NCI-H345 treated with DMSO at 0.1 percent for 48 hours (cell line): Measurements from ENCODE around the gene EPHA2.
A peak's percentile ranks its signal among the peaks of the same experiment; 100 is the strongest.

Experiments
- DNase-seq: peaks from one replicate; lab custom pipeline; 2025; ENCODE audit not compliant: unreplicated experiment; lab: John Stamatoyannopoulos, UW

The EPHA2 gene

GRCh38 chr1:16151196-16151994 lies 4.5 kb downstream of the EPHA2 start:
- DNase-seq, result no peak

- no peak for DNase-seq
Measured at GRCh38 chr1:16150508-16150907, 5.4 kb downstream of the EPHA2 start.

- no peak for DNase-seq
Measured at GRCh38 chr1:16149702-16150488, 6.0 kb downstream of the EPHA2 start.

- DNase-seq, result no peak
Measured at GRCh38 chr1:16149146-16149545, 6.7 kb downstream of the EPHA2 start.

- DNase-seq, result no peak
Measured at GRCh38 chr1:16148329-16149092, 7.4 kb downstream of the EPHA2 start.

- no peak for DNase-seq
Measured at GRCh38 chr1:16147156-16147926, 8.5 kb downstream of the EPHA2 start.

GRCh38 chr1:16146279-16147155 lies 9.4 kb downstream of the EPHA2 start:
- DNase-seq, result no peak

- DNase-seq, result no peak
Measured at GRCh38 chr1:16145662-16146278, 10.1 kb downstream of the EPHA2 start.

GRCh38 chr1:16145030-16145661 lies 10.7 kb downstream of the EPHA2 start:
- peak; percentile 24 for DNase-seq

GRCh38 chr1:16144325-16145029 lies 11.4 kb downstream of the EPHA2 start:
- DNase-seq, result no peak

- no peak for DNase-seq
Measured at GRCh38 chr1:16143566-16144324, 12.1 kb downstream of the EPHA2 start.

- no peak for DNase-seq
Measured at GRCh38 chr1:16143005-16143565, 12.8 kb downstream of the EPHA2 start.

- no peak for DNase-seq
Measured at GRCh38 chr1:16142383-16142995, 13.4 kb downstream of the EPHA2 start.

- no peak for DNase-seq
Measured at GRCh38 chr1:16141573-16142336, 14.1 kb downstream of the EPHA2 start.

GRCh38 chr1:16140068-16140596 lies 15.7 kb downstream of the EPHA2 start:
- DNase-seq, result no peak

- DNase-seq, result no peak
Measured at GRCh38 chr1:16139473-16139962, 16.4 kb downstream of the EPHA2 start.
